Epithelial cell of proximal tubule (primary cell): Measurements from ENCODE around the gene CCDC88A. TPM values are rescaled to one million over a fixed set of nuclear protein-coding genes. Genes with fewer than 3 reads are reported as not detected.

Experiments used
- DNase-seq: peaks from one replicate; pipeline ENCODE4 v3.0.0-alpha.2; 2011; ENCODE audit warnings: low read depth
- H3K4me3 ChIP-seq: 2 replicates; pipeline ENCODE4 v1.5.1; 2011; ENCODE audit warnings: low read depth, mild to moderate bottlenecking, low read length
- CTCF ChIP-seq: conservative IDR thresholded peaks from 2 replicates; pipeline ENCODE4 v1.5.1; 2012; ENCODE audit warnings: low read depth, mild to moderate bottlenecking, low read length
- total RNA-seq: library from RNA; depleted of rRNA; stranded (reverse); fragments of >200 nt; gene quantifications from 2 replicates; pipeline ENCODE4 v1.2.3, GENCODE V29; 2015

CCDC88A gene
- total RNA-seq, 1 donor from 2014 or later, result 28.3 TPM

DNA sequence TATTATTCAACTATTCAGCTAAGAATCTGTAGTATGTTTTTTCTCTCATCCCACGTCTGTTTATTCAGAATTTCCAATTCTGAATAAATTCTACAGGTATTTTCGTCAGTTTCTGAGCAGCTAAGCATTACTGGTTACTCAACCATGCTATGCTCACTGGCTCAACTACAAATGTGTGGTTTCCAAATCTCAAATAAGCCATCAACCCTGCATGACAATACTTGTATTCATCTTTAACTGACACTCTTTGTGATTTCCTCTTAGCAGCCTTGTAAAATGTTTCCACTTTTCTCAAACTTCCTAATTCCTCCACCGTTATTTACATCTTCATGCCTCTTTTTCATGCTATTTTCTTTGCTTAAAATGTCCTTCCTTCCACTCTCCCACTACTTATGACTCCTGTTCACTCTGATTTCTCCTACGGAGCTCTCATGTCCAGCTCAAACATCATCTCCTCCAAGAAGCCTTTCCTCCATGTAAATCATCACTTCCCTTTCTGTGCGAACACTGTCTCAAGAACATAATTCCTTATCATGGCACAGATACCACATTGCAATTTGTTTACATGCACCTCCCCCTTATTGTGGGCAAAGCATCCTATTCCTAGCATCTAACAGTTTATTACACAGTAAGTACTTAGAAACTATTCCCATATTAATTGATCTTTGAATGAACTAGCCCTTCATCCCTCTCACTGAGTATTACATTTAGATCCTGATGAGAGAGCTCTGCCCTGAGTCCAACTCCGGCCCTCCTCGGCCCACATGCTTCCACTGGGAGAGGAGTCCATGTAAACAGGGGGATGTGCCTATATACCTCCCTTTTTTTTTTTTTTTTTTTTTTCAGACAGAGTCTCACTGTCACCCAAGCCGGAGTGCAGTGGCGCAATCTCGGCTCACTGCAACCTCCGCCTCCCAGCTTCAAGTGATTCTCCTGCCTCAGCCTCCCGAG lies 10.5 kb downstream of the CCDC88A start:
- no peak overlapping the region for H3K4me3 ChIP-seq
- no peak for DNase-seq
- TF ChIP-seq CTCF, result no peak

GRCh38 chr2:55408098-55408882 lies 11.4 kb downstream of the CCDC88A start:
- no peak for DNase-seq
- no peak for TF ChIP-seq CTCF
- no peak overlapping the region for H3K4me3 ChIP-seq

GRCh38 chr2:55405116-55405515 lies 14.5 kb downstream of the CCDC88A start:
- TF ChIP-seq CTCF, result no peak
- DNase-seq, result no peak
- no peak overlapping the region for H3K4me3 ChIP-seq

GRCh38 chr2:55403256-55403998 lies 16.2 kb downstream of the CCDC88A start:
- no peak for DNase-seq
- no peak for TF ChIP-seq CTCF
- H3K4me3 ChIP-seq, result no peak overlapping the region

DNA sequence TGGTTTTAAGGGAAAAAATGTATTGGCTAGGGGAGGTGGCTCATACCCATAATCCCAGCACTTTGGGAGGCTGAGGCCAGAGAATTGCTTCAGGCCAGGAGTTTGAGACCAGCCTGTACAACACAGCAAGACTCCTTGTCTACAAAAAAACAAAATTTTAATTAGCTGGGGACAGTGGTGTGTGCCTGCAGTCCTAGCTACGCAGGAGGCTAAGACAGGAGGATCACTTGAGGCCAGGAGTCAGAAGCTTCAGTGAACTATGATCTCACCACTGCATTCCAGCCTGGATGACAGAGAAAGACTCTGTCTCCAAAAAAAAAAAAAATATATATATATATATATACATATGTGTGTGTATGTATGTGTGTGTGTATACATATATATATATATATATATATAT lies 18.5 kb downstream of the CCDC88A start:
- no peak for TF ChIP-seq CTCF
- H3K4me3 ChIP-seq, result no peak overlapping the region
- no peak for DNase-seq

DNA sequence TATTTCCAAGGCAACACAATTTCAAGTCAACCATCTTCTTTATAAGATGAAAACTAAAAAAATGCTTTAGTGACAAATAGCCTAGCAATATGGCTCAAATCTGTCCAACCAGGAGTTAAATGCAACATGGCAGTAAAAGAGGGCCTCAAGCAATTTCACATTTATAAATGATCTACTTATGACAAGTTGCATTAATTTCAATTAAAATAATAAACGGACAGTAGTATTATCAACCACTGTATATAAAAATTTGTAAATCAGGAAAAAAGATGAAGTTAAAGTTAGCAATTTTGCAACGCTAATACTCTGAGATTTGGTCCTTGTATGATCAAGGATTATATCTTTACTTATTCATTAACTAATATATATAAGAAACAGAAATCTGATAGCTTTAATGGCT lies 19.3 kb downstream of the CCDC88A start:
- H3K4me3 ChIP-seq, result no peak overlapping the region
- no peak for TF ChIP-seq CTCF
- no peak for DNase-seq
